GM19468 (cell line): ENCODE results near the gene TSPEAR.
"Not testable (repeated sequence)": the region's sequence is repeated elsewhere in the genome, so short reads cannot be mapped to it uniquely, and the experiment has no call there.

Source experiments
- ATAC-seq: cut with Tn5 transposase; IDR thresholded peaks from one replicate; pipeline ENCODE4 v1.9.1; 2021; ENCODE audit warnings: mild to moderate bottlenecking, moderate library complexity, moderate number of reproducible peaks; ENCODE audit not compliant: unreplicated experiment; ENCODE audit errors: extremely low read depth

TSPEAR gene

GRCh38 chr21:44513389-44514217 lies 197.8 kb downstream of the TSPEAR start:
- ATAC-seq, result no peak

- no peak for ATAC-seq
Measured at GRCh38 chr21:44512496-44513388, 198.6 kb downstream of the TSPEAR start.

GRCh38 chr21:44511938-44512275 lies 199.5 kb downstream of the TSPEAR start:
- ATAC-seq, result no peak

- ATAC-seq, result no peak
Measured at GRCh38 chr21:44511219-44511937, 200.0 kb downstream of the TSPEAR start.

- no peak for ATAC-seq
Measured at GRCh38 chr21:44510508-44511218, 200.7 kb downstream of the TSPEAR start.

- ATAC-seq, result no peak
Measured at GRCh38 chr21:44510109-44510507, 201.3 kb downstream of the TSPEAR start.

GRCh38 chr21:44509539-44509938 lies 201.8 kb downstream of the TSPEAR start:
- ATAC-seq, result no peak

- no peak for ATAC-seq
Measured at GRCh38 chr21:44508711-44509445, 202.5 kb downstream of the TSPEAR start.

GRCh38 chr21:44508426-44508710 lies 203.0 kb downstream of the TSPEAR start:
- ATAC-seq, result no peak

- no peak for ATAC-seq
Measured at GRCh38 chr21:44507673-44508425, 203.5 kb downstream of the TSPEAR start.

GRCh38 chr21:44506279-44507255 lies 204.8 kb downstream of the TSPEAR start:
- ATAC-seq, result no peak

GRCh38 chr21:44505673-44506278 lies 205.6 kb downstream of the TSPEAR start:
- ATAC-seq, result no peak

- ATAC-seq, result no peak
Measured at GRCh38 chr21:44503901-44504399, 207.4 kb downstream of the TSPEAR start.

- ATAC-seq, result not testable (repeated sequence)
Measured at GRCh38 chr21:44503006-44503889, 208.1 kb downstream of the TSPEAR start.

- ATAC-seq, result no peak
Measured at GRCh38 chr21:44502171-44502958, 209.0 kb downstream of the TSPEAR start.
